Body of pancreas (tissue), 4 donors: ENCODE data around the gene NT5C3B. TPM values are rescaled to one million over a fixed set of nuclear protein-coding genes. Genes with fewer than 3 reads are reported as not detected.
"Not testable (repeated sequence)": the region's sequence is repeated elsewhere in the genome, so short reads cannot be mapped to it uniquely, and the experiment has no call there.

Experiments used
- ATAC-seq: fragments of 150-250 bp; one replicate; pipeline ENCODE4 v1.9.1; 2016
- DNase-seq, 4 donors: peaks; one replicate each; pipeline ENCODE4 v3.0.0-alpha.2; 2019
- H3K27ac ChIP-seq, 4 donors: fragments of 200-600 bp; sonication (generic); 1 replicate in 3 of 4; 2 replicates in 1 of 4; pipeline versions ENCODE4 v1.5.1 to v1.6.1; 2016 to 2019; ENCODE audit warnings: mild to moderate bottlenecking in 1 of 4, mixed read lengths in 1 of 4, moderate library complexity in 1 of 4
- H3K27me3 ChIP-seq, 2 donors: fragments of 200-600 bp; sonication (generic); one replicate each; pipeline ENCODE4 v1.6.0; 2016; ENCODE audit warnings: mild to moderate bottlenecking in 1 of 2
- H3K36me3 ChIP-seq, 2 donors: fragments of 200-600 bp; sonication (generic); replicated peaks in 1 of 2; 2 replicates each; pipeline ENCODE4 v1.5.1; 2016; ENCODE audit warnings: low read depth in 2 of 2; ENCODE audit not compliant: insufficient read depth in 1 of 2
- H3K4me1 ChIP-seq: fragments of 200-600 bp; sonication (generic); one replicate; pipeline ENCODE4 v1.6.0; 2016
- H3K4me3 ChIP-seq, 2 donors: fragments of 200-600 bp; sonication (generic); 1 replicate in 1 of 2; 2 replicates in 1 of 2; pipeline ENCODE4 v1.5.1; 2016 to 2019
- H3K9me3 ChIP-seq, 3 donors: fragments of 200-600 bp; sonication (generic); 1 replicate in 2 of 3; 2 replicates in 1 of 3; pipeline ENCODE4 v1.5.1; 2016
- CTCF ChIP-seq, 7 experiments: fragments of 450-650 bp in 4 of 7; fragments of 200-600 bp in 3 of 7; sonication (generic) in 3 of 7; IDR thresholded peaks; one replicate each; pipeline ENCODE4 v1.5.1; 2016 to 2019; ENCODE audit warnings: antibody characterized with exemption in 7 of 7
- POLR2A ChIP-seq, 3 donors: fragments of 450-650 bp; IDR thresholded peaks; one replicate each; pipeline ENCODE4 v1.6.1; 2016; ENCODE audit warnings: antibody characterized with exemption in 3 of 3, mild to moderate bottlenecking in 2 of 3
- WGBS, 2 donors: methylation state at CpG; one replicate each; pipeline ENCODE4 v1.1.5; 2017; 5-methylcytosine and 5-hydroxymethylcytosine counted together
- intact Hi-C: fragments of 100-400 bp; cut with DNase I; formaldehyde crosslinking; loops from one replicate; pipeline ENCODE4 v1.15.1; 2023
- total RNA-seq, 2 donors: library from RNA; depleted of rRNA; stranded (reverse); fragments of >200 nt; gene quantifications; one replicate each; pipeline ENCODE4 v1.1.0, GENCODE V29; 2016

The NT5C3B gene
- total RNA-seq, 2 donors from 2014 or later, result 43.1 to 46.5 TPM

GRCh38 chr17:41835214-41835799, 725 bp downstream of the NT5C3B start:
- WGBS, 2 donors, result 14 to 15% methylated on average over 11 to 13 of the region's 13 CpGs
- intact Hi-C loops, result no loop called here

GRCh38 chr17:41829961-41830360, 6.1 kb downstream of the NT5C3B start:
- DNase-seq, H3K4me3 ChIP-seq, H3K27me3 ChIP-seq, intact Hi-C loops, H3K36me3 ChIP-seq, ATAC-seq, H3K4me1 ChIP-seq, H3K27ac ChIP-seq, H3K9me3 ChIP-seq: not testable (repeated sequence)
- WGBS, 2 donors, result 86% methylated on average over 10 of the region's 10 CpGs

More at GRCh38 chr17:41835214-41835799, 725 bp downstream of the NT5C3B start:
- Histone ChIP-seq H3K36me3 (peaks cover 0 to 6% of the 10 kb centered on the region in 2 donors), H3K9me3 (no peaks in the 10 kb centered on the region), H3K4me1 (peaks cover 18% of the 10 kb centered on the region), H3K27me3 (no peaks in the 10 kb centered on the region), H3K4me3 (peak overlapping the region; percentile 91 to 97), H3K27ac (peak overlapping the region in 3 of 4 donors; percentile 68 to 73 (median 69))
- ATAC-seq, result peak; percentile 29
- TF ChIP-seq POLR2A (IDR thresholded peaks at IDR 0.05) (no peak), CTCF (IDR thresholded peaks at IDR 0.05) (no peak)
- no peak for DNase-seq

DNA sequence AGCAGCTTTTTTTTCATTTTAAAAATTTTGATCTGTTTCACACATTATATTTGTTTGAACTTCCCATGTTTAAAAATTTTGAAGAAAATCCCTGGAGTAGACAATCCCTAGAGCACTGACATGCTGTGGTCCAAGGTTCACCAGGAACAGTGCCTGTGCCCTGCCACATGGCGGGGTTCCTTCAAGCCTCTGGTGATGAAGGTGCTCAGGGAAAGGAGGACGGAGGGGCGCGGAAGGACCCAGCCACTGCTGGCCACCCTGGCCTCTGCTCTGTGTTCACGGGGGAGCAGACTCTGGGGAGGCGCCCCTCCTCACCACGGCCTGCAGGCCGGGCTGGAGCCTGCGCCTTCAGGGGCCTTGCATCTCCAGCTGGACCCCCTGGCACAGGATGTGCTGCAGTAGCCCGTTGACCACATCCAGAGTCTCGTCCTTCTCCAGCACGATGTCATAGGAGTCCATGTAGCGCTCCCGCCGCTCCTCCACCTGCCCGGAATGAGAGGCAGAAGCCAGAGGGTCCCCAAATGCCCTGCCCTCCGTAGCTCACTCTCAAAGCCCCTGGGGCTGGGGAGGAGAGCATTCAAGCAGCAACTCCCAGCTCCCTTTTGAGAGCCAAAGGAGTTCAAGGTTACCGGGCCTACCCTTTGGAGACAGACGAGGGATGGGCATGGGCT, 10.7 kb downstream of the NT5C3B start:
- intact Hi-C loops, result no loop called here
- Histone ChIP-seq H3K4me3 (no peak overlapping the region), H3K36me3 (peaks cover 0 to 3% of the 10 kb centered on the region in 2 donors), H3K27ac (no peak overlapping the region), H3K27me3 (no peaks in the 10 kb centered on the region), H3K9me3 (no peaks in the 10 kb centered on the region), H3K4me1 (no peaks in the 10 kb centered on the region)
- no peak for DNase-seq
- 84 to 88% methylated on average over 12 to 17 of the region's 19 CpGs for WGBS, 2 donors
- TF ChIP-seq CTCF (IDR thresholded peaks at IDR 0.05), result no peak
- no peak for TF ChIP-seq POLR2A (IDR thresholded peaks at IDR 0.05)
- no peak for ATAC-seq

DNA sequence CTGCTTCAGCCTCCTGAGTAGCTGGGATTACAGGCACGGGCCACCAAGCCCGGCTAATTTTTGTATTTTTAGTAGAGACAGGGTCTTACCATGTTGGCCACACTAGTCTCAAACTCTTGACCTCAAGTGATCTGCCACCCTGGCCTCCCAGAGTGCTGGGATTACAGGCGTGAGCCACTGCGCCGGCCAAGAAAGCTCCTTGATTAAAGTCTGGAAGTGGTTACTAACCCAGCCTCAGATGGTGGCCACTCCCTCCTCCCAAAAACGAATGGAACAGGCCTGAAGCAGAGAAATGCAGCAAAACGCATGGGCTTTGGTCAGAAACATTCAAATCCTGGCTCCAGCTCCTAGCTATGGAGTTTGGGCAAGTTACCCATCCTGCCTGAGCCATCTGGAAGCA, 11.9 kb downstream of the NT5C3B start:
- DNase-seq, result no peak
- intact Hi-C loops, result no loop called here
- TF ChIP-seq POLR2A (IDR thresholded peaks at IDR 0.05) (no peak), CTCF (IDR thresholded peaks at IDR 0.05) (no peak)
- H3K4me3 ChIP-seq, result no peak overlapping the region
- 68 to 71% methylated on average over 3 to 7 of the region's 7 CpGs for WGBS, 2 donors
- H3K9me3 ChIP-seq, result no peaks in the 10 kb centered on the region
- no peaks in the 10 kb centered on the region for H3K27me3 ChIP-seq
- H3K36me3 ChIP-seq, result no peaks in the 10 kb centered on the region
- H3K4me1 ChIP-seq, result no peaks in the 10 kb centered on the region
- ATAC-seq, result no peak
- no peak overlapping the region for H3K27ac ChIP-seq

DNA sequence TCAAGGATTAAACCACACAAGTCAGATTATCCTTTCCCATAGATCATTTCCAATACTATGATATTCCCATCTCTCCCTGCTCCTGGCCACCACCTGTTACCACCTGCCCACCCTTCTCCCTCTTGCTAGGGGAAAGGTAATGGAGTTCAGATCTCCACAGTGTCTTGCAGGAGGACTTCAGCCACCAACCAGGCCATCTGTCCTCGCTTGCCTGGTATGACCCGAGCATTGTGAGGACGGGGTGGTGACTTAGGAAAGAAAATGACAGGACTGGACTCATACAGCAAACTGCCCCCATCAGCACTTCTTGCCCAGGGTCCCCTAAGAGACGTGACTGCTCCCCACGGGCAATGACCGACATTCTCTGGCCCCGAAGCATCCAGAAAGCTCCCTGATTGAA, 12.5 kb downstream of the NT5C3B start:
- no peak overlapping the region for H3K4me3 ChIP-seq
- intact Hi-C loops, result no loop called here
- no peaks in the 10 kb centered on the region for H3K36me3 ChIP-seq
- ATAC-seq (no peak), DNase-seq (no peak)
- no peaks in the 10 kb centered on the region for H3K27me3 ChIP-seq
- H3K27ac ChIP-seq, result no peak overlapping the region
- no peaks in the 10 kb centered on the region for H3K4me1 ChIP-seq
- TF ChIP-seq CTCF (IDR thresholded peaks at IDR 0.05) (no peak), POLR2A (IDR thresholded peaks at IDR 0.05) (no peak)
- H3K9me3 ChIP-seq, result no peaks in the 10 kb centered on the region
- WGBS, 2 donors, result 87 to 94% methylated on average over 7 of the region's 7 CpGs
